GM13977 (cell line): Measurements from ENCODE around the gene USP12.

Experiments
- DNase-seq: peaks from one replicate; pipeline ENCODE4 v3.0.0; 2012; ENCODE audit warnings: low spot score
- CTCF ChIP-seq: IDR thresholded peaks from 2 replicates; pipeline ENCODE4 v1.5.1; 2012; ENCODE audit warnings: mild to moderate bottlenecking, control low read depth; ENCODE audit not compliant: insufficient read depth; ENCODE audit errors: extremely low read depth, missing control alignments
- in situ Hi-C: fragments of 300-500 bp; cut with MboI; formaldehyde crosslinking; loops from one replicate; pipeline ENCODE4 v1.12.0; 2022; ENCODE audit warnings: low sequenced_read_pairs, low pct_unique_long_range_greater_than_20kb, mixed read lengths, inconsistent platforms; ENCODE audit not compliant: unreplicated experiment

Gene USP12

GRCh38 chr13:27168086-27168485 lies 3.5 kb downstream of the USP12 start:
- no peak for TF ChIP-seq CTCF
- DNase-seq: no peak
- in situ Hi-C loops: no loop called here

- DNase-seq: no peak
- in situ Hi-C loops: no loop called here
- TF ChIP-seq CTCF: no peak
These were observed 5.3 kb downstream of the USP12 start for GRCh38 chr13:27166313-27166712.

GRCh38 chr13:27161980-27162379 lies 9.6 kb downstream of the USP12 start:
- no peak for TF ChIP-seq CTCF
- no peak for DNase-seq
- in situ Hi-C loops: no loop called here

GRCh38 chr13:27161423-27161822 lies 10.2 kb downstream of the USP12 start:
- no peak for TF ChIP-seq CTCF

GRCh38 chr13:27160657-27161295 lies 10.8 kb downstream of the USP12 start:
- TF ChIP-seq CTCF: no peak
- DNase-seq: no peak
- in situ Hi-C loops: no loop called here

More at GRCh38 chr13:27161423-27161822, 10.2 kb downstream of the USP12 start:
- DNase-seq: no peak
- in situ Hi-C loops: no loop called here

- TF ChIP-seq CTCF: no peak
These were observed 11.6 kb downstream of the USP12 start for GRCh38 chr13:27159806-27160563.

More at GRCh38 chr13:27159806-27160563, 11.6 kb downstream of the USP12 start:
- in situ Hi-C loops: no loop called here
- DNase-seq: no peak
